Renal cortical epithelial cell (primary cell): ENCODE results near the gene ANKRD33B. TPM values are rescaled to one million over a fixed set of nuclear protein-coding genes. Genes with fewer than 3 reads are reported as not detected.
"Not testable (repeated sequence)": the region's sequence is repeated elsewhere in the genome, so short reads cannot be mapped to it uniquely, and the experiment has no call there.

Source experiments
- DNase-seq: peaks from one replicate; pipeline ENCODE4 v3.0.0-alpha.2; 2011; ENCODE audit warnings: low read depth
- total RNA-seq: library from RNA; depleted of rRNA; stranded (reverse); fragments of >200 nt; gene quantifications from 2 replicates; pipeline ENCODE4 v1.2.3, GENCODE V29; 2014

The ANKRD33B gene
- 8.2 and 32.9 TPM in 2 replicates for total RNA-seq

GRCh38 chr5:10563945-10564837 is at the start of gene ANKRD33B:
TSS of gene ANKRD33B (plus strand) at chr5:10564070. CDS start at chr5:10564468, 398 bp downstream.
- DNase-seq: no peak

- not testable (repeated sequence) for DNase-seq
Measured at GRCh38 chr5:10514572-10514971, 49.3 kb upstream of the ANKRD33B start.

DNA sequence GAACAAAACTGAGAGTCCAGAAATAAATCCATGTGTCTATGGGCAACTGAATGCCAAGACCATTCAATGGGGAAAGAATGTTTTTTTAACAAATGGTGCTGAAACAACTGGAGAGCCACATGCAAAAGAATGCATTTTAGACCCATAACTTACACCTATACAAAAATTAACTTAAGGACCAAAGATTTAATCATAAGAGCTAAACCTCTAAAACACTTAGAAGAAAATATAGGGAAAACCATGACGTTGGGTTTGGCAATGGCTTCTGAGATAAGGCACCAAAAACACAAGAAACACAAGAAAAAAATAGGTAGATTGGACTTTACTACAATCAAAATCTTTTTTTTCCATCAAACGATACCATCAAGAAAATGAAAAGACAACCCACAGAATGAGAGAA is 48.4 kb upstream of the ANKRD33B start:
- DNase-seq: no peak

GRCh38 chr5:10518347-10518746 is 45.5 kb upstream of the ANKRD33B start:
- DNase-seq: peak; percentile 95

DNA sequence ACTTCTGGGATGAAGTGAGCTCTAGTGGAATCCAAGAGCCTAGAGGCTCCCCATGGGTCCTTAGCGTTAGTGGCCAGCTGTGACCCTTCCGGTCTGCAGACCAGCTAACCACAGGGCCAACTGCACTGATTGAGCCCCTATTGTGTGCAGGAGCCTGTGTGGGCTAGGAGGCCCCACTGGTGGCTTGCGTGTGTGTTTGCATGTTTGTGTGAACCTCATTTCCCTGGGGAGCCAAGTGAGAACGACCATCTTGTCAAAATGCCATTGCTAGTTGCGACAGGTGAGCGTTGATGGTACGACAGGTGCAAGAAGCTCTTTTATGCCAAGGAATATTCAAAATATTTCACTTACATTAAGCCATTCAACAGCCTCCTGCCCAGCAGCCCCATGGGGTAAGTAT is 44.1 kb upstream of the ANKRD33B start:
- no peak for DNase-seq

DNA sequence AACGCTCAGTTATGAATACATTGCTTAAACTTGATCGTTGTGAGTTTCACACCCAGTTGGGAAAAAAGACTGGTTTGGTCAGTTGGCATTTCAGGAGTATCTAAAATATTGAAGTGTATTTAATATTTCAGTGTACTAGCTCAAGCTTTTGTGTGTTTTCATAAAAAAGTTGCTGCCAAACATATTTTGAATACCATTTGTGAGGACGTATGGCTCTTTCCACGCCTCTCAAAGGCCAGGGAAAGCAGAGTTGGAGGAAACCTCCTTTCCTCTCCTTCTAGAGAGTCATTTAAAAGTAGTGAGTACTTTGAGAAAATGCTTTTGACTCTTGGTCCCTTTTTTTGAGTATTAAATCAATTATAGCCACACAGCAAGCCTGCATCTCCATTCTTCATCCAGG is 43.2 kb upstream of the ANKRD33B start:
- no peak for DNase-seq

DNA sequence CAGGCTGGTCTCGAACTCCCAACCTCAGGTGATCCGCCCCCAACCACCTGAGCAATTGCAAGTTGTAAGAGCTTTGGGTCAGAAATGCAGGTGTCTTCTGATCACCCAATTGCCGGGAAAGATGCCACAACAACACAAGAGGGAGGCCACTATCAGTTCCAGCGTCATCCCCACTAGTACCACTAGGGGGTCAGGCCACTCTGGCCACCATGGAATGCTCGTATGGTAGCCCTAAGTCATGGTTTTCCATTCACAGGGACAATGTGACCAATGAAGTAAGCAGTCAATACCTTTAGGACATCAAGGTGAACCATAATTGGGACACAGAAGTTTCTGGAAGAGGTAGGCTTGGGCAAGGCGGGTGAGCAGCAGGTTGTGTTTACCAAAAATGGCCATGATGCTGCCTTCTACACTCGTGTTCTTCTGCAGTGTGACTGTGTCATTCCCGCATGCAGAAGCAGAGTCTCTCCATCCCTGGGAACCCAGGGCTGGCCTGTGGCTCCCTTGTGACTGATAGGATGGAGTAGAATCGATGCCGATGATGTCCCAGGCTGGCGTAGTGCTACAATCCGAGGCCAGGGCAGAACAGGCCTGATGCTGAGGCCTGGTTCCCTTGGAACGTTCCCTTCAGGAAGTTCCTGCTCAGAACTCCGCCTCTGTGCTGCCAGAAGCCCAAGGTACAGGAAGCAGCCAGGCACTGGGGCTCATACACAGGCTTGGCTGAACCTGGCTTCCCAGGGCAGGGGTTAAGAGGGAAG is 42.2 kb upstream of the ANKRD33B start:
- DNase-seq: no peak

- no peak for DNase-seq
Measured at GRCh38 chr5:10522224-10522611, 41.7 kb upstream of the ANKRD33B start.

GRCh38 chr5:10524376-10525123 is 39.3 kb upstream of the ANKRD33B start:
- DNase-seq: no peak

DNA sequence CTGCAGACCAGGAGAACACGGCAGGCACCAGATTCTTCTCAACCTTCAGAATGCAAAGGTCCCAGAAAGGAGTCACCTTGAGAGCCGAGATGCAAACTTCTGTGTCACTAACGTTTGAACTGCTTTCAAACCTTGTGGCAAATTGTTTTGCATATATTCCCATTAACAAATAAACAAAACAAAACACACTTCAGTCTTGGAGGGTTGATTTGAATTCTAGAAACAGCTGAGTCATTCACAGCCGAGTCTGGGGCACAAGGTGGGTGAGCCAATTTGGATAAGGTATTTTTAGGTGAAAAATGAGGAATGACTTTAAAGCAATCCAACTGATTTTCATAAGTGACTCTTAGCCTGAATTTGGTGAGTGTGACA is 38.8 kb upstream of the ANKRD33B start:
- DNase-seq: peak; percentile 72

DNA sequence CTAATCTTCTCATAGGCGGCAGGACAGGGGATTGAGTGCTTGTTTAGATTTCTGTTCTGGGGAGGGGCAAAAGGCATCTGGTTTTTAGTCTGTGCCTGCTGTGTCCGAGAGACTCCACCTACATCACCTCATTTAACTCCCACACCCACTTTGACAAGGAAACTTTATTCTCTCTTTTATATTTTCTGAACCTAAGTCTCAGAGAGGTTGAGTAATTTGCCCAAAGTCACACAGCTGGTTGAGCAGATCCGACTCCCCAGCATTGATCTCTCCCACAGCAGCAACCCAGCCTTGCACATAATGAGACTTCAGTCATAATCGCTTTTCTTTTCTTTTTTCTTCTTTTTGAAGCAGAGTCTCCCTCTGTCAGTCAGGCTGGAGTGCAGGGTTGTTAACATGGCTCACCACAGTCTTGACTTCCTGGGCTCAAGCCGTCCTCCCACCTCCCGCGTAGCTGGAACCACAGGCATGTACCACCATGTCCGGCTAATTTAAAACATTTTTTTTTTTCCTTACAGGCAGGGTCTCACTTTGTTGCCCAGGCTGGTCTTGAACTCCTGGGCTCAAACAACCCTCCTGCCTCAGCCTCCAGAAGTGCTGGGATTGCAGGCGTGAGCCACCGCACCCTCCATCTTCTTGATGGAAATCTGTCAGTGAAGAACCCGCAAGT is 36.5 kb upstream of the ANKRD33B start:
- no peak for DNase-seq

- no peak for DNase-seq
Measured at GRCh38 chr5:10528056-10528816, 35.6 kb upstream of the ANKRD33B start.

DNA sequence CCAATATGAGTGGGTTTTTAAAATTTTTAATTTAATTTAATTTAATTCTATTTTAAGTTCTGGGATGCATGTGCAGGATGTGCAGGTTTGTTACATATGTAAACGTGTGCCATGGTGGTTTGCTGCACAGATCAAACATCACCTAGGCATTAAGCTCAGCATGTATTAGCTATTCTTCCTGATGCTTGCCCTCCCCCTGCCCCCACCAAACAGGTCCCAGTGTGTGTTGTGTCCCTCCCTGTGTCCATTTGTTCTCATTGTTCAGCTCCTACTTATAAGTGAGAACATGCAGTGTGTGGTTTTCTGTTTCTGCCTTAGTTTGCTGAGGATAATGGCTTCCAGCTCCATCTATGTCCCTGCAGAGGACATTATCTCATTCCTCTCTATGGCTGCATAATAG is 35.0 kb upstream of the ANKRD33B start:
- no peak for DNase-seq

GRCh38 chr5:10530601-10531320 is 33.1 kb upstream of the ANKRD33B start:
- DNase-seq: no peak

GRCh38 chr5:10532421-10532820 is 31.4 kb upstream of the ANKRD33B start:
- DNase-seq: no peak

- DNase-seq: no peak
Measured at GRCh38 chr5:10533226-10533625, 30.6 kb upstream of the ANKRD33B start.

DNA sequence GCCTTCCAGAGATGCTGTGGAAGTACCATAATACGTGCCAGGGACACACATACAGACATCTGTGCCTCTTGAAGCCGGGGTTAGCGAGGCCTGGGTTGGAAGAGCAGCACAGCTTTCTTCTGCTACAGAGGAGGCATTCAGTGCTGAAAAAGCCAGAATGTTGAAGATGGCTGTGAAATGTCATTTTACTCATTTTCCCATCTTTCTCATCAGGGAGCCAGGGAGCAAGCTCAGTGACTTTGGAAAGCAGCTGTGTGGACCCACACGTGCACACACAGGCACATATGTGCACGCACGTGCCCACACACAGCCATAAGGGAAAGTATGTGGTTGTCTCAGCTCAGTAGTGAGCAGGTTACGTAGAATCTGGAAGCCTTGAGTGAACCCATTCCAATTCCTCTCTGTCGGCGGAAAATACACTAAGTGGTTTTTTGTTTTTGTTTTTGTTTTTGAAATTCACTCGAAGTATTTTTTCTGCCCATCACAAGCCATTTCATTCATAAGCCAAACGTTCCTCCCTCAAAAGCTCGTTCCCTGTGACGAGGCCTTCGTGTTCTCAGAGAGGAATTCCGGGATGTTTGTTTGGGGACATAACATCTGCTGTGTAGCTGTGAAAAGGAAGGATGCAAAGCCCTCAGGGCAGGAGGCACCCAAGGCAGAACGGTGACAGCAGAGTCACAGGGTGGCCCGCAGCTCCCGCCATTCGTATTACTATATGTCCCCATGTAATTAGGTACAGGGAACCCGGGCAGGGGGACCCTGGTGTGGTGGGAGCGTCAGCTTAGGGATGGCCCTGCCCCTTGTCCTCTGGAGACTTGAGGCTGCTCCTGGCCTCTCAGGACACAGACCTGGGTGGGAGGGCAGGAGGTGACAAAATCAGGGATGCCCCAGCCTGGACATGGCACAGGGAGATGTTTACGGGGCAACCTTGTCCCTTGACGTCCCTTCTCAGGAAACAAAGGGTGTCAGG is 29.0 kb upstream of the ANKRD33B start:
- no peak for DNase-seq

DNA sequence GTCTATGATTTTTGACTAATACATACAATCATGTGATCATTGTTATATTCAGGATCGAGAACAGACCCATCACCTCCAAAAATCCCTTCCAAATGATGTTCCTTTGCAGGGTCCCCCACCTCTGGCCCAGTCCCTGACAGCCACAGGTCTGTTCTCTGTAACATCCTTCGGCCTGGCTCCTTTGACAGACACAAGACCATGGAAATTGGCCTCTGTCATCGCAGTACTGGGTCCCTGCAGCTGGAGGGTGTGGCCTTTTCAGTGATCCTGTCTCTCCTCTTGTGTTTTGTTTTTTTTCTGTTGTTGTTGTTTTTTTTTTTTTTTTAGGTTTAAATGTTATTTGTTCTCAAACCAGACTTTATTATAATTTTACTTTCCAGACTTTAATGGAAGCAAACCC is 27.4 kb upstream of the ANKRD33B start:
- no peak for DNase-seq

GRCh38 chr5:10536931-10537579 is 26.8 kb upstream of the ANKRD33B start:
- DNase-seq: no peak
